ACHN (cell line): ENCODE data around the gene TAS2R41.
"Not testable (repeated sequence)": the region's sequence is repeated elsewhere in the genome, so short reads cannot be mapped to it uniquely, and the experiment has no call there.

Experiments
- DNase-seq: peaks from one replicate; pipeline ENCODE4 v3.0.0-alpha.2; 2015
- in situ Hi-C: cut with HindIII; loops from 2 replicates; pipeline ENCODE4 v1.10.0; 2017; ENCODE audit warnings: low sequenced_read_pairs, low pct_ligation_motif_present, low pct_unique_long_range_greater_than_20kb

TAS2R41 gene

DNA sequence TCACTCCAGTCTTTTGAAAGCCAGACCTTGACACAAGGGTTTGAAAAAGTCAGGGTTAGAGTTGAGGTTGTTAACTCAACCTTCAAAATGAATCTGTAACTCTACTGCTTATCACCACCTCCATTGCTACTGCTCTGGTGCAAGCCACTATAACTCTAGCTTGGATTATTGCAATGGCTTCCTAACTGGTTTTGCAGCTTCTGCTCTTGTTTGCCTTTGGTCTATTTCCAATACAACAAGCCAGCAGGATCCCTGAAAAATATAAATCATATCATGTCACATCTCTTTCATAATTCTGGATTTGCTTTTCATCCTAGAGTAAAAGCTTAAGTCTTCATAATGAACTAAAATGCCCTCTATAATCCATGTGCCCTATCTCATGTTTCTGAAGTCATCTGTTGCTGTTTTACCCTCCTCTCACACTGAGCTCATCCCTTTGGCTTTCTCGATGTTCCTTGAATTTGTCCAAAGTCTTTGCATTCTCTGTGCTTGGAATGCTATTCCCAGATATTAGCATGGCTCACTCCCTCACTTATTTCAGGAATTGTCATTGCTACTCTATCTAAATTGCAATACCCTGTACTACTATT lies 23.5 kb upstream of the TAS2R41 start:
- in situ Hi-C loops: no loop called here
- DNase-seq: no peak

DNA sequence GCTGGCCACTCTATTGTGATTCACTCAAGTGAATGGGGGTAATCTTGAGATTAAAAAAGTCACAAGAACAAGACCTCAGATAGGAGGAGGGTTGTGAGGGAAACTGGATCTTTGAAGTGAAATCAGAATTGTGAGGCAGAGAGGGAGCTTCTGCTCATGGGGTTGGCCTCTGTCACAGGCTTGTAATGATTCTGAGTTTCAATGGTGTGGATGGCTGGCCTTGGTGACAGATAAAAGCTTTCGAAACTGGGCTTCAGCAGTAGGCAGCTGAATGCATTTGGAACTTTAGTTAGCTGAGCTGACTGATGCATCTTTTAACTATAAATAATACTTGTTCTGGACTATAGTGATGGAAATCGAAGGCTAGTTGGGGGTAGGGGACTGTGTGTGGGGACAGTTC lies 22.2 kb upstream of the TAS2R41 start:
- in situ Hi-C loops: no loop called here

DNA sequence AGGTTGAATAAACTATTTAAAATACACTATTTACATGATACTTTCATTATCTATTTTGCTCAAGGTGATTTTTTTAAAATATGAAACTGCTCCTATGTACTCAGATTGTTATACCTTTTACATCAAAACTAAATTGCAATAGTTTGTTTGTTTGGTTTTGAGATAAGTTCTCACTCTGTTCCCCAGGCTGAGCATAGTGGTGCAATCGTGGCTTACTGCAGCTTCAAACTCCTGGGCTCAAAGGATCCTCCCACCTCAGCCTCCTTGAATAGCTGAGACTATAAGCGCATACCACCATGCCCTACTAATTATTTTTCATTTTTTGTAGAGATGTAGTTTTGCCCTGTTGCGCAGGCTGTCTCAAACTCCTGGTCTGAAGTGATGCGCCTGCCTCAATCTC lies 21.7 kb upstream of the TAS2R41 start:
- no peak for DNase-seq
- in situ Hi-C loops: no loop called here

More for the DNA sequence above, 22.2 kb upstream of the TAS2R41 start:
- no peak for DNase-seq

DNA sequence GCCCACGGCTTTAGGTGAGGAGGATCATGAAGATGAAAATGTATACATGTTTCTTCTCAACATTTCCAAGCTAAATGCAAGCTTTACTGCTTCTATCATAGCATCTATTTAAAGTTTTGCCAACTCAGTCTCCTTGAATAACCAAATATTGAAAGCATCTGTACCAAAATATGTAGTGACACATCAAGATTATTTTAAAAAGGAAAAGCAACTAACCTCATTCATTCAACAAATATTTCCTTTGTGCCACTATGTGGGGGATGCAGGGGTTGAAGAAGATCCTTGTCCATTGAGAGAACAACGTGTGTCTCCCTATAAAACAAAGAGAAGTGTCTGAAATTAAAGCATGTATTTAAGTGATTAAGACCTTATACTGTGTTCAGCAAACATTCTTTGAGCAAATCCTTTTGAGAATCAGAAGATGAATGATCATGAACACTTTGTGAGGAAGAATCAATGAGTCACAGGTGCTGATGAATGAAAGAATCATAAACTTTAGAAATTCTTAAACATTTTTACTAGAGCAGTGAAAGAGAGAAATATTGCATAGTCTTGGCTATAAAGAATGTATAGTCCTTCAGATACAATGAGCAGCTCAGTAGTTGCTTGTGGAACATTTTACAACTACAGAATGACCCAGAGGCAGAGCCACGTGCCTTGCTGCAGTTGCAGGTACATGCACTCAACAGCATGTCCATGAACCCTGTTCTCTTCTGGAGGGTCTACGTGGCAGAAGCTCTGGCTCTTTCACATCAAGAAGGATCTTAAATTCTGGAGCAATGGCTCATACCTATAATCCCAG lies 20.5 kb upstream of the TAS2R41 start:
- no peak for DNase-seq
- in situ Hi-C loops: no loop called here

DNA sequence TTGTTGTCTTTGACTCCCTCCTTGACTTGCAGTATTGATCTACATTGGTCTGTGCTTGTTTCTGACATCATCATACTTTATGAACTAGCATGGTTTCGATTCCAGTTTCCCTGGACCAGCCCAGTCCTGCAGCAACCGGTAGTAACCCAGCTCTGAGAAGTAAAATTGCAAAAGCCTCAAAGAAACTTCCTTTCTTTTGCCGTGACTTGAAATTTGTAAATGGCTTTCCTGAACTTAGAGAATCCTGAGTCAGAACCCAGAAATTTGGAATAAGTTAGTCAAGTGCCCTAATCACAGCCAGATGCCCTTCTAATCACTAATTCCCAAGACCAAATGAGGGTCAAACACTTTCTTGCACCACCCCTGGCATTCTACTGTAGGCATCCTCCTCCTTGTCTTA lies 19.4 kb upstream of the TAS2R41 start:
- in situ Hi-C loops: no loop called here
- DNase-seq: no peak

DNA sequence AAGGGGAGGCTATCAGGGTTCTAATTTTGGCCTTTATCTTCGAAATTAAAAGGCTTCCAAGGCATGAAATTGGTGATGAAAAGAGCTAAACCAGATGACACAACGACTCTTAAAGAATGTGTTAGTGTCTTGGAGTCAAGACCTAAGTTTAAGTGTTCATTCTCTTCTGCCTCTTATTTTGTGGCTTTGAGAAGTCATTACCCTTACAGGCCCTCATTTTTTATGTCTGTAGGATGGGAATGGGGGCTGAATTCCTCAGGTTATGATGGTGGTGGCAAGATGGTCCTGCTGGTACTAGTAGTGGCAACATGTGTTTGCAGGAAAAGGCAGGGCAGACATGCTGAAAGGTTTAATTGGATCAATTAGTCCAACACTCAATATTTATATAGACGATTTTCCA lies 19.0 kb upstream of the TAS2R41 start:
- DNase-seq: no peak
- in situ Hi-C loops: no loop called here

DNA sequence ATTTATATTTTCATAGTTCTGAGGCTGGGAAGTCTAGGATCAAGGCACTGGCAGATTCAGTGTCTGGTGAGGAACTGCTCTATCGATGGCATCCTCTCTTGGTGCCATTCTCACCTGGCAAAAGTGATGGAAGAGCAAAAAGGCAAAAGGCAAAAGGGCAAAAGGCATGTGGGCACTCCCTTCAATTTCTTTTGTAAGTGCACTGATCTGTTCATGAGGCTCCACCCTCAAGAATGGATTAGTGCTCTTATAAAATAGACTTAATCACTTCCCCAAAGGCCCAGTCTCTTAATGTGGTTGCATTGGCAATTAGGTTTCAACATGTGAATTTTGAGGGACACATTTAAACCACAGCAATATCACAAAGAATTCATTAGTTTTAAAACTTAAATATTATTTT lies 18.3 kb upstream of the TAS2R41 start:
- DNase-seq: no peak

DNA sequence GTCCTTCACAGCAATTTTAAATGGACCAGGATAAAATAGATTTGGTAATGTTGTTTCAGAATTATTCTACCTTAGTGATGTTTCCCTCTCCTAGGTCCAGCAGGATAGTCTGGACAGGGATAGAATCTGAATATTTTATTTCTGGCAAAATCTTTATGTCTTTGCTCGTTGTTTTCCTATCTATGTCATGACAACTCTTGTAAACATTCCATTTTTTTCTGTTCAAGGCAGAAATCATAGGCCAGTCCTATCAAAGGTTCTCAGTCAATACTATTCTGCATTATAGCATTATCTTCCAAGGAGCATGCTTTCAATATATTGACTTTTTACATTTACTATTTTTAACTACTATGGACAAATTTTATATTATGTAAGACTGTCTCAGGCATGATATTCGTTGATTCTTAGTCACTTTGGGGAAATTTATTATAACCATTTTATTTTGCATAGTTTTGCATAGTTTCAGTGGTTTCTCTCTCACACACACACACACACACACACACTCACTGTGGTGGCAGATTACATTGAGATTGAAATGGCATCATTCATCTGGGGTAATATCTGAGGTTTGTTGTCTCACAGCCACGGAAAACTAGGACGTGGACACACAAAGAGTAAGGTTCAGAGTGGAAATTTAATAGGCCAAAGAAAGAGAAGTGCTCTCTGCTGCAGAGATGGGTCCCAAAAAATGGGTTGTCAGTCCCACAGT lies 17.2 kb upstream of the TAS2R41 start:
- in situ Hi-C loops: no loop called here

More for the DNA sequence above, 18.3 kb upstream of the TAS2R41 start:
- in situ Hi-C loops: no loop called here

DNA sequence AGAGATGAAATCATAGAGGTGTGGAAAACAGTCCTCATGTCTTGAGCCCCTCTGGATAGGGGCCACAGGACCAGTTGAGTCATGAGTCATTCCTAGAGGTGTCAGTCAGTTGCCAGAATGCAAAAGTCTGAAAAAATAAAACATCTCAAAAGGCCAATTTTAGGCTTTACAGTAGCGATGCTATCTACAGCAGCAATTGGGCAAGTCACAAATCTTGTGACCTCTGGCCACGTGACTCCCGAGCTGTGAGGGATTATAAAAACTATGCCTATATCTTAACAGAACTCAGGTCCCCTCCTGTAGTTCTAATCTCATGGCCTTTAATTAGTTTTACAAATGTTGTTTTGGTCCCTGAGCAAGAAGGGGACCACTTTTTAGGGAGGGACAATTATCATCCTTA lies 15.6 kb upstream of the TAS2R41 start:
- no peak for DNase-seq
- in situ Hi-C loops: no loop called here

More for the DNA sequence above, 17.2 kb upstream of the TAS2R41 start:
- no peak for DNase-seq

DNA sequence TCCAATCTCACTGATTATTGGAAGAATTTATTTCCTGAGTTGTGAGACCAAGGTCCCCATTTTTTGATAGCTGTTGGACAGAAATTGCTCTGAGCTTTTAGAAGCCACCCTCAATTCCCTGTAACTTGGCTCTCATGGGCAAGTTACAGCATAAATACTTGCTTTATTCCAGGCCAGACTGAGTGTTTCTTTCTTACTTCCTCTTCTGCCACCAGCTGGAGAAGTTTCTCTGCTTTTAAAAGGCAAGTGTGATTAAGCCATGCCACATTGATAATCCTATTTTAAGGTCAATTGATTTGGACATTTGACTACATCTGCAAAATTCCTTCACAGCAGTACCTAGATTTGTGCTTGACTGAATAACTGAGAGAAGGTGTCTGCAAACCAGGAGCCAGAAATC lies 14.1 kb upstream of the TAS2R41 start:
- in situ Hi-C loops: no loop called here

DNA sequence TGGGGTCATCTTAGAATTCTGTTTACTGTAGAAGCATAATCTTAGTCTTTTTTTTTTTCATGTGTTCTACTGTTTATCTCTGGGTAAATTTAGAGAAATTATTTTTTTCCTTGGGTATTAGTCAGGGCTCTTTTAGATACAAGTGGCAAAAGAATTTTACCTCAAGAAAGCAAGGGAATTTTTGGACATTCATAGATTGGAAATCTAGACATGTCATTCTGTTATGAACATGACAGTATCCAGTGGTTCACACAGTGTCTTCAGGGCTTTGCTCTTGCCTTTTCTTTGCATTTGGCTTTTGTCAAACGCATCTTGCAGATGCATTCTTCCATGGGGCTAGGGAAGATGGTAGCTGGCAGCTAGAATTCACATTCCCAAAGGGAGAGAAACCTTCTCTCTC lies 13.7 kb upstream of the TAS2R41 start:
- in situ Hi-C loops: no loop called here
- no peak for DNase-seq

More for the DNA sequence above, 14.1 kb upstream of the TAS2R41 start:
- no peak for DNase-seq

DNA sequence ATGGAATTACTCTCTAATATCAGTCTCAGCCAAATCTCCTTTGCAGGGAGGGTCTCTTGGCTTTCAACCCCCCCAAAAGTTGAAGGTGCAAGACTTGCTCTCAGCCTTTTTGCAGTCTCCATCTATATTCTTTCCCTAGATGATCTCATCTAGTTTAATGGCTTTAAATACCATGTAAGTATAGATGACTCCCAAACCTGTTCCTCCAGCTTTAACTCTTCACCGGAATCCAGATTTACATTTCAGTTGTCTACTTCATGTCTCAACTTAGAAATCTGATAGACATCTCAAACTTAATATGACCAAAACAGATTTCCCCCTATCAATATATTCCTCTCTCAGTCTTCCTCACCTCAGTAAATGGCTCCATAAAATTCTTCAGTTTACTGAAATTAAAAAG lies 9.9 kb upstream of the TAS2R41 start:
- DNase-seq: no peak
- in situ Hi-C loops: no loop called here

DNA sequence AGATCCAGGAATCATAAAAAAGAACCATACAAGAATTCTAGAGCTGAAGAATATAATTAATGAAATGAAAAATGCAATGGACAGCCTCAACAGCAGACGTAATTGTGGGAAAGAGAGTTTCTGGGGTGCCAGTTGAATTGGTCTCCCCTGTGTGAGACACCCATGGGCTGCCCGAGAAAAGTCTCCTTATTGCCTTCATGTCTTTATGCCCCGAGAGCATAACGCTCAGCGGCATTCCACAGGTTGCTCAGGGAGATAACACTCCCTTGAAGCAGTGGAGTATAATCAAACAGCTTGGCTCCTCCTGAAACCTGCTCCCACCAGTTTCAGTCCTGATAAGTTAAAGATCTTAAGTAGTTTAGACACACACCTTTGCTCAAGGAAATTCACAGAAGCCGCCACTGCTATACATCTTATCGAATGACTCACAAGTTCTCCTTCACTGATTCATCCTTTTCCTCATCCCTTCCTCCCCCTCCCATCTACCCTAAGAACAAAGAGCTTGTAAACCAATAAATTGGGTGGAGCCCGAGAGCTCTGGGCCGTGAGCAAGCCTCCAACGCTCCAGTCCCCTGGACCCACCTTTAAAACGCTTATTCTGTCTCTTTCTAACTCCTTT lies 5.5 kb upstream of the TAS2R41 start:
- in situ Hi-C loops, DNase-seq: not testable (repeated sequence)

DNA sequence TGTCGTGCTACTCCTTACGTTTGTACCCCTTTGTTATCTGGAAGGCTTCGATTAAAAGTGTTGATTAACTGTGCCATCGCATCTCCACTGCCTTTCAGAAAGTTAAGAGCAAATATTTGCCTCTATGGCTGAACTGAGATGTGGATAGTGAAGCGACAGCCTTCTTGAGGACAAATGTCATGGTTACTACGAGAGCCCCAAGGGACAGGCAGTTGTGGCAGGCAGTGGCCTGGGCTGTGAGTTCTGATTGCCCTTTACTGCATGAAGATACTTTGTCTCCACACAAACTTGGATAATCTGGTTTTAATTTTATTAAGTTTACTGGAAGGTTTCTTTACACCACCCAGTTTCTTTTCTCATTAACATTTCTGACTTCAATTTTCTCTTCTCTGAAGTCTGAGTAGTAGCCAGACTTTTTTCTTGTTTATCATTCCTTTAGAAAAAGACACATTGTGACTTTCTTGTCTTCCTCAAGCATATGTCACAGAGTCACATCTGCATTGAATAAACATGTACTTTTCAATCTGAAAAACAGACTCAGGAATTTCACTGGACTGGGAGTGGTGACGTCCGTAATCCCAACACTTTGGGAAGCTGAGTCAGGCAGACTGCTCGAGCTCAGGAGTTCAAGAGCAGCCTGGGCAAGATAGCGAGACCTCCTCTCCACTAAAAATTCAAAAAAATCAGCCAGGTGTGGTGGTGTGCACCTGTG lies 1.5 kb downstream of the TAS2R41 start:
- DNase-seq: no peak
- in situ Hi-C loops: no loop called here

DNA sequence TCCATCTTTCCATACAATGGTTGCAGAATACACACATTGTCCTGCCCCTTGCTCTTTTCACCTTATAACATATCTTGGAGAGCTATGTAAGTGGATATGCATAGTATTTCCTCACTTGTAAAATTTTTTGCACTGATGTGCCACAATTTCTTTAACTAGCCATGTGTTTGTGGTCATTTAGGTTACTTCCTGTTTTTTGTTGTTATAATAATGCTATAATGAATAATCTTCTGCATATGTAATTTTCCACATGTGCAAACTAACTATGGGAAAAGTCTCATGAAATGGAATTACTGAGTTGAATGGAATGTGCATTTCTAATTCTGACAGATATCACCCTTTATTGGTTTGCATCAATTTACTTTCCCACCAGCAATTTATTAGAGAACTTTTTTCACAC lies 2.8 kb downstream of the TAS2R41 start:
- in situ Hi-C loops: no loop called here

DNA sequence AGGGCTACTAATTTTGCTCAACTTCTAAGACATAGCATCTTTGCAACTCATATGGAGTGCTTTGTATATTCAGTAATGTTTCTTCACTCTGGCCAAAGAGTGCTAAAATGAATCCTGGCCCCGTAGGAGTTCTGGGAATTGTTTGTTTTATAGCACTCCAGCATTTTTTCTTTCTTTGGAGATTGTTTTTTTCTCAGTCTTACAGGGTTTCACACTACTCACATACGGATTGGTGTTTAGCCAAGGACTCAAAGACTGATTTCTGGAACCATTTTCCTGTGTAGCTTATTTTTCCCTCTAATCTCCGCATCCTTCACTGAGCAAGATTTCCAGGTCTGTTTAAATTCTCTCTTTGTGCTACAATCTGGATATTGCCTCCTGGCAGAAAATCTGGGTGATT lies 6.4 kb downstream of the TAS2R41 start:
- in situ Hi-C loops: no loop called here
- DNase-seq: no peak

More for the DNA sequence above, 2.8 kb downstream of the TAS2R41 start:
- DNase-seq: no peak

DNA sequence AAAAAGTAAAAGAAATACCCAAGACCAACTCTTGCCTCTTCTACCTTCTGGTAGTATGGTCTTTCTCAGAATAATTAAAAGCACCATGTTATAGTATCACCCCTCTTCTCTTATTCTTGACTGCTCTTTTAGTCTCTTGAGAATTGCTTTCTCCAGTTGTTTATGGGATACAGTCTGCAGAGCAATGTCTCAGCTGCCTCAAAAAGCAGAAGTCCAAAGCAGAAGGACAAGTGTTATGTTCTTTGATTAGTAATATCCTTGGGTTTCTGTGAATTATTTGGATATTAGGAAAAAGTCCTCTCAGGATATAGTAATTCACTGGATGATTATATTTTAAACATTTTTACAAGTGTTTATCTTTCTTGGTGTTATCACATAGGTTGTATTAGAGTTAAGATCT lies 7.4 kb downstream of the TAS2R41 start:
- in situ Hi-C loops: no loop called here

DNA sequence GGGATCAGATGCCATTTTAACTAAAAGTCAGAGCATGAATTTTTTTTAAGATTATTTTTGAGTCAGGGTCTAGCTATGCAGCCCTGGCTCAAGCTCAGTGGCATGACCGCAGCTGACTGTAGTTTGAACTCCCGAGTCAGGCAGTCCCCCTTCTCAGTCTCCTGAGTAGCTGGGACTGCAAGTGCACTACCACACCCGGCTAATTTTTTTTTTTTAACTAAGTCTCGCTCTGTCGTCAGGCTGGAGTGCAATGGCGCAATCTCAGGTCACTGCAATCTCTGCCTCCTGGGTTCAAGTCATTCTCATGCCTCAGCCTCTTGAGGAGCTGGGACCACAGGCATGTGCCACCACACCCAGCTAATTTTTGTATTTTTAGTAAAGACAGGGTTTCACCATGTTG lies 7.8 kb downstream of the TAS2R41 start:
- in situ Hi-C loops: no loop called here
- no peak for DNase-seq

More for the DNA sequence above, 7.4 kb downstream of the TAS2R41 start:
- DNase-seq: no peak

DNA sequence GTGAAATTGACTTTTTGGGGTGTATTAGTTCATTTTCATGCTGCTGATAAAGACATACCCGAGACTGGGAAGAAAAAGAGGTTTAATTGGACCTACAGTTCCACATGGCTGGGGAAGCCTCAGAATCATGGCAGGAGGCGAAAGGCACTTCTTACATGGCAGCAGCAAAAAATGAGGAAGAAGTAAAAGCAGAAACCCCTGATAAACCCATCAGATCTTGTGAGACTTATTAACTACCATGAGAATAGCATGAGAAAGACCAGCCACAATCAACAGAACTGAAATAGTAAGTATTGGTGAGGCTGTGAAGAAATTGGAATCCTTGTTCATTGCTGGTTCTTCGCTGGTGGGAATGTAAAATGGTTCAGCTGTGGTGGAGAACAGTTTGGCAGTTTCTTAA lies 8.6 kb downstream of the TAS2R41 start:
- DNase-seq, in situ Hi-C loops: not testable (repeated sequence)
